Stimulated activated CD4-positive, alpha-beta T cell treated with anti-CD3 and anti-CD28 coated beads, Interleukin-4, amount 100 ng/mL, for 48 hours (primary cell): Measurements from ENCODE around the gene ADAM21.
"Not testable (repeated sequence)": the region's sequence is repeated elsewhere in the genome, so short reads cannot be mapped to it uniquely, and the experiment has no call there.

Source experiments
- DNase-seq, 2 donors: peaks; one replicate each; pipeline ENCODE4 v3.0.0-alpha.2; 2020; ENCODE audit warnings: low read depth in 2 of 2

The ADAM21 gene

DNA sequence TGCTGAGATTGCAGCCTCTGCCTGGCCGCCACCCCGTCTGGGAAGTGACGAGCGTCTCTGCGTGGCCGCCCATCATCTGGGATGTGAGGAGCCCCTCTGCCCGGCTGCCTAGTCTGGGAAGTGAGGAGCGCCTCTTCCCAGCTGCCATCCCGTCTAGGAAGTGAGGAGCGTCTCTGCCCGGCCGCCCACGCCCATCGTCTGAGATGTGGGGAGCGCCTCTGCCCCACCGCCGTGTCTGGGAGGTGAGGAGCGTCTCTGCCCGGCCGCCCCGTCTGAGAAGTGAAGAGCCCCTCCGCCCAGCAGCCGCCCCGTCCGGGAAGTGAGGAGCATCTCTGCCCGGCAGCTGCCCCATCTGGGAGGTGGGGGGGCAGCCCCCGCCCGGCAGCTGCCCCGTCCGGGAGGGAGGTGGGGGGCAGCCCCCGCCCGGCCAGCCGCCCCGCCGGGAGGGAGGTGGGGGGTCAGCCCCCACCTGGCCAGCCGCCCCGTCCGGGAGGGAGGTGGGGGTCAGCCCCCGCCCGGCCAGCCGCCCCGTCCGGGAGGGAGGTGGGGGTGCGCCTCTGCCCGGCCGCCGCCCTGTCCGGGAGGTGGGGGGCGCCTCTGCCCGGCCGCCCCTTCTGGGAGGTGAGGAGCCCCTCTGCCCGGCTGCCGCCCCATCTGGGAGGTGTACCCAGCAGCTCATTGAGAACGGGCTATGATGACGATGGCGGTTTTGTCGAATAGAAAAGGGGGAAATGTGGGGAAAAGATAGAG, 25.6 kb downstream of the ADAM21 start:
- not testable (repeated sequence) for DNase-seq

DNA sequence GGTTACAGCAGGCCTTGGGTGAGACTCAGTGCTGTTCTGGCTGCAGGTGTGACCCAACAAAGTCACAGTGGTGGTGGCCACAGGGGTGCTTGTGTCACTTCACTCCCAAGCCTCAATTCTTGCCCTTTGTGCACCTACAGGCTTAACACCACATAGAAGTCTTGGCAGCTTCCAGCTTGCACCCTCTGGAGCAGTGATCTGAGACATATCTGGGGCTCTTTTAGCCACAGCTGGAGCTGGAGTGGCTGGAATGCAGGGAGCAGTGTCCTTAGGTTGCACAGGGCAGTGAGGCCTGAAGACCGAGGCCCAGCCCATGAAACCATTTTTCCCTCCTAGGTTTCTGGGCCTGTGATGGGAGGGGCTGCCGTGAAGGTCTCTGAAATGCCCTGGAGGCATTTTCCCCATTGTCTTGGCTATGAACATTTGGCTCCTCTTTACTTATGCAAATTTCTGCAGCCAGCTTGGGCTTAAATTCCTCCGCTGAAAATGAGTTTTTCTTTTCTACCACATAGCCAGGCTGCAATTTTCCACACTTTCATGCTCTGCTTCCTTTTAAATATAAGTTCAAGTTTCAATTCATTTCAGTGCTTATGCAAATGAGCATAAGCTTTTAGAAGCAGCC, 37.7 kb downstream of the ADAM21 start:
- DNase-seq, result no peak

DNA sequence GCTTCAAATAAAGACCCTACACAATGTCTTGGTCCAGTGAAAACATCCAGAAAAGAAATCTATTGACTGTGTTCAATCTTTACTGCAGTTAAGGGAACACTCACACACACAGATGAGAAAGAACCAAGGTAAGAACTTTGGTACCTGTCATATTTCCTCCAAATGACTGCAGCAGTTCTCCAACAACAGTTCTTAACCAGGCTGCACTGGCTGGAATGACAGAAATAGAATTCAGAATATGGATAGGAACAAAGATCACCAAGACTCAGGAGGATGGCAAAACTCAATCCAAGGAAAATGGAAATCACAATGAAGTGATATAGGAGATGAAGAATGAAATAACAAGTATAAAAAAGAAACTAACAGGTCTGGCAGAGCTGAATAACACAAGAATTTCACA, 46.2 kb downstream of the ADAM21 start:
- no peak for DNase-seq
